H1 (cell line): ENCODE data around the gene ZNF493. TPM values are rescaled to one million over a fixed set of nuclear protein-coding genes. Genes with fewer than 3 reads are reported as not detected.

Experiments
- BCL11A ChIP-seq, 2 experiments: IDR thresholded peaks; one replicate each; pipeline ENCODE4 v1.6.1; 2011; ENCODE audit warnings: low read depth in 2 of 2, low read length in 2 of 2, mild to moderate bottlenecking in 2 of 2
- CEBPB ChIP-seq: IDR thresholded peaks from 2 replicates; pipeline ENCODE4 v1.6.1; 2012; ENCODE audit warnings: low read depth, low read length
- CHD7 ChIP-seq: fragments of 300-600 bp; sonication (generic); IDR thresholded peaks from 2 replicates; pipeline ENCODE4 v1.7.1; 2012; ENCODE audit warnings: low read length, moderate library complexity, mild to moderate bottlenecking, inconsistent platforms; ENCODE audit not compliant: insufficient replicate concordance
- GABPA ChIP-seq: IDR thresholded peaks from 2 replicates; pipeline ENCODE4 v1.6.1; 2011; ENCODE audit warnings: mild to moderate bottlenecking, low read length, moderate library complexity, borderline replicate concordance; ENCODE audit not compliant: insufficient read depth
- HDAC6 ChIP-seq: IDR thresholded peaks from one replicate; pipeline ENCODE4 v1.7.1; 2012; ENCODE audit warnings: low read depth, mild to moderate bottlenecking, inconsistent platforms, low read length, moderate library complexity
- JUN ChIP-seq: IDR thresholded peaks from 2 replicates; pipeline ENCODE4 v1.6.1; 2011; ENCODE audit warnings: low read depth, mild to moderate bottlenecking, improper control_type of control experiment, low read length
- SP4 ChIP-seq: IDR thresholded peaks from 2 replicates; pipeline ENCODE4 v1.6.1; 2012; ENCODE audit warnings: low read length, inconsistent platforms
- TEAD4 ChIP-seq: IDR thresholded peaks from 2 replicates; pipeline ENCODE4 v1.6.1; 2012; ENCODE audit warnings: low read depth, low read length, inconsistent platforms, mixed read lengths
- USF2 ChIP-seq: IDR thresholded peaks from 2 replicates; pipeline ENCODE4 v1.6.1; 2011; ENCODE audit warnings: low read length, improper control_type of control experiment
- polyA plus RNA-seq, 7 experiments: library from polyadenylated mRNA; depleted of rRNA in 3 of 7; stranded (reverse) in 5 of 7; unstranded in 2 of 7; fragments of >200 nt in 5 of 7; fragments of 200-250 nt in 2 of 7; gene quantifications; 1 replicate in 5 of 7; 2 replicates in 1 of 7; 4 replicates in 1 of 7; pipeline versions ENCODE4 v1.2.1 to v1.2.3, GENCODE V29; 2011 to 2013; ENCODE audit warnings: missing spikeins in 2 of 7, mixed read lengths in 2 of 7
- total RNA-seq: library from RNA; stranded (reverse); fragmentation: NEBNext Ultra II Directional; extraction: Animal tissue kit (Norgen Biotek cat#: 25700); gene quantifications from 2 replicates; pipeline ENCODE4 v1.2.1, GENCODE V29; 2021

ZNF493 gene
- total and polyA plus RNA-seq, 2 of the 8 experiments (the other 6 are each of a cell fraction or from before 2014, with no cell fraction given): 9.0 to 32.2 TPM

- TF ChIP-seq CHD7 (no peak), BCL11A (IDR thresholded peaks at IDR 0.05; ENCODE audit: low read depth in 2 of 2, low read length in 2 of 2) (no peak), TEAD4 (no peak), GABPA (no peak), HDAC6 (no peak), CEBPB (no peak), JUN (no peak), SP4 (no peak), USF2 (0 out of 2 replicates have a peak, but pooled peaks have one; percentile 13)
Observed at GRCh38 chr19:21463449-21464105, 66.6 kb downstream of the ZNF493 start (continued).
